Embryonic facial prominence (tissue), 1 donor: ENCODE data around the gene DDX18.

Experiments
- DNase-seq: peaks from one replicate; pipeline ENCODE4 v3.0.0-alpha.2; 2016; ENCODE audit errors: extremely low spot score

Gene DDX18

GRCh38 chr2:117834992-117835391 is 20.5 kb downstream of the DDX18 start:
- no peak for DNase-seq

GRCh38 chr2:117835990-117836760 is 21.7 kb downstream of the DDX18 start:
- DNase-seq: peak; percentile 59

- no peak for DNase-seq
These were observed 30.8 kb downstream of the DDX18 start for GRCh38 chr2:117845304-117845703.

GRCh38 chr2:117850015-117850414 is 35.5 kb downstream of the DDX18 start:
- no peak for DNase-seq

GRCh38 chr2:117850461-117850860 is 36.0 kb downstream of the DDX18 start:
- no peak for DNase-seq

- DNase-seq: peak; percentile 2
These were observed 37.5 kb downstream of the DDX18 start for GRCh38 chr2:117851969-117852368.

GRCh38 chr2:117853316-117853715 is 38.8 kb downstream of the DDX18 start:
- DNase-seq: no peak

- DNase-seq: no peak
These were observed 39.4 kb downstream of the DDX18 start for GRCh38 chr2:117853873-117854272.

GRCh38 chr2:117854610-117855009 is 40.1 kb downstream of the DDX18 start:
- no peak for DNase-seq

GRCh38 chr2:117855886-117856285 is 41.4 kb downstream of the DDX18 start:
- DNase-seq: no peak

- no peak for DNase-seq
These were observed 42.1 kb downstream of the DDX18 start for GRCh38 chr2:117856415-117857210.

- no peak for DNase-seq
These were observed 43.8 kb downstream of the DDX18 start for GRCh38 chr2:117858336-117858735.

GRCh38 chr2:117858892-117859531 is 44.5 kb downstream of the DDX18 start:
- DNase-seq: no peak

GRCh38 chr2:117859532-117859911 is 45.0 kb downstream of the DDX18 start:
- no peak for DNase-seq

- no peak for DNase-seq
These were observed 45.6 kb downstream of the DDX18 start for GRCh38 chr2:117859924-117860647.

- DNase-seq: no peak
These were observed 48.0 kb downstream of the DDX18 start for GRCh38 chr2:117862459-117862858.

GRCh38 chr2:117875786-117876185 is 61.3 kb downstream of the DDX18 start:
- no peak for DNase-seq

GRCh38 chr2:117879003-117879402 is 64.5 kb downstream of the DDX18 start:
- DNase-seq: no peak
